ENCODE results near the gene ZNF318. TPM values are rescaled to one million over a fixed set of nuclear protein-coding genes. Genes with fewer than 3 reads are reported as not detected.

ZNF318 gene
- total and polyA plus RNA-seq, 10 of the 15 experiments (the other 5 are each of a cell fraction or from before 2014, with no cell fraction given): 3.4 to 79.8 (median 13.7) TPM

DNA sequence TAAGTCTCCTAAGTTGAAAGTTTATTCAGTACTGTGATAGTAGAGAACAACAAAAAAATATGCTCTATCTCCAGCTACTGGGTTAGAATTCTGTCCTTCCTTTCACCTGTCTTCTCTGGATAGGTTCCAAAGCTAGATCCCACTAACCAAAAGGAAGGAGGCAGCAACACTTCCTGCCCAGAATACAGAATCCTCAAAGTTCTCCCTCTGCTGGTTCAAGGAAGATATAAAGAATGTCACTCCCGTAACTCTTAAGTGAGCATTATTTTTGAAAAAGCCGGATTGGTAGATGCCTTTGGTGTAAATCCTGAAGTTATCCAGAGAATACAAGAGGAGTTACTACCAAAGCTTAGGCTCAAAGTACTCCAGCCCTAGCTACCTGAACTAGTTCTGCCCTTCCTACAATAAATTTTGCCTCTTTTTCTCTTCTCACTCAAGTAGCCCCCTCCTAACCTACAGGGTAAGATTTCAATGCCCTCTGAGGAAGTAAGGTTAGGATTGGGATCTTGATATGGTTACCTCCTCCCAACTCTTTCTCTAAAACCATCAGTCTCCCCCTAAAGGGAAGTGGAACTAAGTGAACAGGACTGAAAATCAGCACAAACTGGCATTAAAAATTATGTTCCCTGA lies 34.9 kb downstream of the ZNF318 start:
- H2AFZ ChIP-seq (ENCODE audit: control insufficient read depth, low read depth, low read length): no peak overlapping the region
- H3K27me3 ChIP-seq (replicated peaks in 1 of 2; ENCODE audit: control insufficient read depth in 2 of 2, insufficient read depth in 2 of 2, low read length in 1 of 2): no peaks in the 10 kb centered on the region
- in situ Hi-C loops (cut with MboI) (no loop called here), intact Hi-C loops (cut with micrococcal nuclease; ENCODE audit: unreplicated experiment) (loop anchor here (2.0 kb wide), 1 partner anchor 72 kb away; no protein-coding TSS in a partner anchor)
- peaks cover 22% of the 10 kb centered on the region for H3K4me1 ChIP-seq (ENCODE audit: control insufficient read depth, insufficient read depth, low read length)
- peaks cover 3% of the 10 kb centered on the region for H3K79me2 ChIP-seq (ENCODE audit: control insufficient read depth, insufficient read depth, low read length)
- 97% methylated on average over 2 of the region's 2 CpGs for WGBS (ENCODE audit: insufficient coverage, insufficient replicate concordance, low lambda C conversion rate, missing lambda C conversion rate)
- no peak overlapping the region for H3K4me3 ChIP-seq
- BruUV-seq (replicated peaks): no TSS peak
- peaks cover 2% of the 10 kb centered on the region; the same call in 1 of the 2 replicates for H4K20me1 ChIP-seq (ENCODE audit: control insufficient read depth, insufficient read depth)
- ChIA-PET CTCF (interaction anchor here (0.6 to 7.9 kb wide), 26 partner anchors 10 to 172 kb away, joined by 3 to 83 read pairs (median 6); partner anchors contain the start of genes CRIP3, DNPH1, SLC22A7 and ZNF318), SMC1A (ENCODE audit: uncharacterized antibody, unreplicated experiment) (interaction anchor here (0.6 to 8.4 kb wide), 20 partner anchors 10 to 110 kb away, joined by 3 to 90 read pairs (median 6); partner anchors contain the start of gene CRIP3), RAD21 (ENCODE audit: unreplicated experiment) (interaction anchor here (0.5 to 5.7 kb wide), 16 partner anchors 12 to 71 kb away, joined by 3 to 48 read pairs (median 5); partner anchors contain the start of gene CRIP3), POLR2A (interaction anchor here (0.5 to 3.6 kb wide), 10 partner anchors 9 to 63 kb away, joined by 3 to 21 read pairs (median 4); partner anchors contain the start of gene ZNF318)
- H3K27ac ChIP-seq (ENCODE audit: control insufficient read depth, insufficient read depth): no peak overlapping the region
- DNase-seq (ENCODE audit: low read depth, low spot score) (no peak), ATAC-seq (no peak), FAIRE-seq (no peak)
- no peak overlapping the region for H3K4me2 ChIP-seq (ENCODE audit: control insufficient read depth, insufficient read depth)
- no peaks in the 10 kb centered on the region for H3K9me3 ChIP-seq (replicated peaks; ENCODE audit: control insufficient read depth, insufficient read depth, low read length)
- H3K36me3 ChIP-seq (ENCODE audit: control insufficient read depth in 2 of 2, insufficient read depth in 2 of 2, low read length in 1 of 2): peaks cover 0 to 24% of the 10 kb centered on the region in 2 experiments; a peak in 3 of 4 replicates
- H3K9ac ChIP-seq (ENCODE audit: control insufficient read depth, insufficient read depth, low read length): no peak overlapping the region
- TF ChIP-seq, protein P1, sequence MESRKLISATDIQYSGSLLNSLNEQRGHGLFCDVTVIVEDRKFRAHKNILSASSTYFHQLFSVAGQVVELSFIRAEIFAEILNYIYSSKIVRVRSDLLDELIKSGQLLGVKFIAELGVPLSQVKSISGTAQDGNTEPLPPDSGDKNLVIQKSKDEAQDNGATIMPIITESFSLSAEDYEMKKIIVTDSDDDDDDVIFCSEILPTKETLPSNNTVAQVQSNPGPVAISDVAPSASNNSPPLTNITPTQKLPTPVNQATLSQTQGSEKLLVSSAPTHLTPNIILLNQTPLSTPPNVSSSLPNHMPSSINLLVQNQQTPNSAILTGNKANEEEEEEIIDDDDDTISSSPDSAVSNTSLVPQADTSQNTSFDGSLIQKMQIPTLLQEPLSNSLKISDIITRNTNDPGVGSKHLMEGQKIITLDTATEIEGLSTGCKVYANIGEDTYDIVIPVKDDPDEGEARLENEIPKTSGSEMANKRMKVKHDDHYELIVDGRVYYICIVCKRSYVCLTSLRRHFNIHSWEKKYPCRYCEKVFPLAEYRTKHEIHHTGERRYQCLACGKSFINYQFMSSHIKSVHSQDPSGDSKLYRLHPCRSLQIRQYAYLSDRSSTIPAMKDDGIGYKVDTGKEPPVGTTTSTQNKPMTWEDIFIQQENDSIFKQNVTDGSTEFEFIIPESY (IDR thresholded peaks at IDR 0.05): no peak
- TF ChIP-seq FOS (IDR thresholded peaks at IDR 0.05; ENCODE audit: borderline replicate concordance, extremely low read depth, insufficient read length) (no peak), GATAD2B (conservative IDR thresholded peaks at IDR 0.05; ENCODE audit: low read depth) (no peak), MTA2 (IDR thresholded peaks at IDR 0.05; ENCODE audit: low read depth) (no peak), NFIC (IDR thresholded peaks at IDR 0.05; ENCODE audit: low read depth, low read length) (no peak), SUZ12 (IDR thresholded peaks at IDR 0.05; ENCODE audit: unreplicated experiment) (no peak), IRF4 (IDR thresholded peaks at IDR 0.05; ENCODE audit: low read depth, low read length) (no peak), ZNF274 (IDR thresholded peaks at IDR 0.05; ENCODE audit: insufficient read depth, insufficient read length) (no peak), KLF5 (IDR thresholded peaks at IDR 0.05; ENCODE audit: partially characterized antibody) (no peak), YBX1 (IDR thresholded peaks at IDR 0.05) (no peak), CBX5 (IDR thresholded peaks at IDR 0.05; ENCODE audit: low read depth) (no peak), HCFC1 (IDR thresholded peaks at IDR 0.05; ENCODE audit: low read length) (no peak)
- TF ChIP-seq, protein P2, sequence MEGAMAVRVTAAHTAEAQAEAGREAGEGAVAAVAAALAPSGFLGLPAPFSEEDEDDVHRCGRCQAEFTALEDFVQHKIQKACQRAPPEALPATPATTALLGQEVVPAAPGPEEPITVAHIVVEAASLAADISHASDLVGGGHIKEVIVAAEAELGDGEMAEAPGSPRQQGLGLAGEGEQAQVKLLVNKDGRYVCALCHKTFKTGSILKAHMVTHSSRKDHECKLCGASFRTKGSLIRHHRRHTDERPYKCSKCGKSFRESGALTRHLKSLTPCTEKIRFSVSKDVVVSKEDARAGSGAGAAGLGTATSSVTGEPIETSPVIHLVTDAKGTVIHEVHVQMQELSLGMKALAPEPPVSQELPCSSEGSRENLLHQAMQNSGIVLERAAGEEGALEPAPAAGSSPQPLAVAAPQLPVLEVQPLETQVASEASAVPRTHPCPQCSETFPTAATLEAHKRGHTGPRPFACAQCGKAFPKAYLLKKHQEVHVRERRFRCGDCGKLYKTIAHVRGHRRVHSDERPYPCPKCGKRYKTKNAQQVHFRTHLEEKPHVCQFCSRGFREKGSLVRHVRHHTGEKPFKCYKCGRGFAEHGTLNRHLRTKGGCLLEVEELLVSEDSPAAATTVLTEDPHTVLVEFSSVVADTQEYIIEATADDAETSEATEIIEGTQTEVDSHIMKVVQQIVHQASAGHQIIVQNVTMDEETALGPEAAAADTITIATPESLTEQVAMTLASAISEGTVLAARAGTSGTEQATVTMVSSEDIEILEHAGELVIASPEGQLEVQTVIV (IDR thresholded peaks at IDR 0.05; ENCODE audit: borderline replicate concordance, partially characterized antibody): no peak
- TF ChIP-seq, protein P3, sequence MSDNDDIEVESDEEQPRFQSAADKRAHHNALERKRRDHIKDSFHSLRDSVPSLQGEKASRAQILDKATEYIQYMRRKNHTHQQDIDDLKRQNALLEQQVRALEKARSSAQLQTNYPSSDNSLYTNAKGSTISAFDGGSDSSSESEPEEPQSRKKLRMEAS (IDR thresholded peaks at IDR 0.05; ENCODE audit: low read depth, low read length): no peak
- TF ChIP-seq, protein P4, sequence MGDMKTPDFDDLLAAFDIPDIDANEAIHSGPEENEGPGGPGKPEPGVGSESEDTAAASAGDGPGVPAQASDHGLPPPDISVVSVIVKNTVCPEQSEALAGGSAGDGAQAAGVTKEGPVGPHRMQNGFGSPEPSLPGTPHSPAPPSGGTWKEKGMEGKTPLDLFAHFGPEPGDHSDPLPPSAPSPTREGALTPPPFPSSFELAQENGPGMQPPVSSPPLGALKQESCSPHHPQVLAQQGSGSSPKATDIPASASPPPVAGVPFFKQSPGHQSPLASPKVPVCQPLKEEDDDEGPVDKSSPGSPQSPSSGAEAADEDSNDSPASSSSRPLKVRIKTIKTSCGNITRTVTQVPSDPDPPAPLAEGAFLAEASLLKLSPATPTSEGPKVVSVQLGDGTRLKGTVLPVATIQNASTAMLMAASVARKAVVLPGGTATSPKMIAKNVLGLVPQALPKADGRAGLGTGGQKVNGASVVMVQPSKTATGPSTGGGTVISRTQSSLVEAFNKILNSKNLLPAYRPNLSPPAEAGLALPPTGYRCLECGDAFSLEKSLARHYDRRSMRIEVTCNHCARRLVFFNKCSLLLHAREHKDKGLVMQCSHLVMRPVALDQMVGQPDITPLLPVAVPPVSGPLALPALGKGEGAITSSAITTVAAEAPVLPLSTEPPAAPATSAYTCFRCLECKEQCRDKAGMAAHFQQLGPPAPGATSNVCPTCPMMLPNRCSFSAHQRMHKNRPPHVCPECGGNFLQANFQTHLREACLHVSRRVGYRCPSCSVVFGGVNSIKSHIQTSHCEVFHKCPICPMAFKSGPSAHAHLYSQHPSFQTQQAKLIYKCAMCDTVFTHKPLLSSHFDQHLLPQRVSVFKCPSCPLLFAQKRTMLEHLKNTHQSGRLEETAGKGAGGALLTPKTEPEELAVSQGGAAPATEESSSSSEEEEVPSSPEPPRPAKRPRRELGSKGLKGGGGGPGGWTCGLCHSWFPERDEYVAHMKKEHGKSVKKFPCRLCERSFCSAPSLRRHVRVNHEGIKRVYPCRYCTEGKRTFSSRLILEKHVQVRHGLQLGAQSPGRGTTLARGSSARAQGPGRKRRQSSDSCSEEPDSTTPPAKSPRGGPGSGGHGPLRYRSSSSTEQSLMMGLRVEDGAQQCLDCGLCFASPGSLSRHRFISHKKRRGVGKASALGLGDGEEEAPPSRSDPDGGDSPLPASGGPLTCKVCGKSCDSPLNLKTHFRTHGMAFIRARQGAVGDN (IDR thresholded peaks at IDR 0.05): no peak
